Measurements from ENCODE around the gene EFNA5.
"Not testable (repeated sequence)": the region's sequence is repeated elsewhere in the genome, so short reads cannot be mapped to it uniquely, and the experiment has no call there.

Gene EFNA5

DNA sequence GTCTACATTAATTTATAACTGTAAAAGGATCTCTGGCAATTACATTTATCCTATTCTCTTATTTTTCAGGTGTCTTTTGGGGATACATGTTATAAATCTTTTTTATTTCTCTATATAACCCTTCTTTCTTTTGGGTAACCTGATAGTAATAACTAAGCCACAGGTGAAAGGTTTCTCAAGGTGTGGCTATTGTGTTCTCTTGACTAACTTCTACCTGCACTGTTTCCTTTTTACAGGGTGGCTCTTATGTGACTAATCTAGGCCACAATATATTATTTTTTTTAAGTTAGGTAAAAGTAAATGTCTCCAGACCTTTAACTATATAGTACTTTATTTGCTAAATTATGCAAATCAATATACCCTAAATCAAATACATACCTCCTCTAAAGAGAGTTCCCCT is 193.2 kb downstream of the EFNA5 start:
- DNase-seq = no peak

DNA sequence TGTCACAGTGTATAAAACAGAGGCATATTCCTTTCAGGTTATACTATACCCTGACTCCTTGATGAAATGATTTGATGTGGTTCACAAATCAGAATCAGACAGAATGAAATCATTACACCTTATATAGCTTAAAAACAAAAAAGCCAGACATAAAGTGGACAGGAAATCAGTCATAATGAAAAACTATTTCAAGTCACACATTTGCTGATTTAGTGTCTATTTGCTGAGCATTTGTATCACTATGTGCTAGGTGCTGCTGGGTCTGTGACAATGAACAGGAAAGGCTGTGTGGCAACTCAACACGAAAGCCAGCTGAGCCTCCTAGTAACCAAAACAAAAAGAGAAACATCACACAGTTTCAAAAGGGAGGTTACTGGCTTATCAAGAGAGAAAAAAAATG is 194.0 kb downstream of the EFNA5 start:
- DNase-seq = peak; percentile 89

DNA sequence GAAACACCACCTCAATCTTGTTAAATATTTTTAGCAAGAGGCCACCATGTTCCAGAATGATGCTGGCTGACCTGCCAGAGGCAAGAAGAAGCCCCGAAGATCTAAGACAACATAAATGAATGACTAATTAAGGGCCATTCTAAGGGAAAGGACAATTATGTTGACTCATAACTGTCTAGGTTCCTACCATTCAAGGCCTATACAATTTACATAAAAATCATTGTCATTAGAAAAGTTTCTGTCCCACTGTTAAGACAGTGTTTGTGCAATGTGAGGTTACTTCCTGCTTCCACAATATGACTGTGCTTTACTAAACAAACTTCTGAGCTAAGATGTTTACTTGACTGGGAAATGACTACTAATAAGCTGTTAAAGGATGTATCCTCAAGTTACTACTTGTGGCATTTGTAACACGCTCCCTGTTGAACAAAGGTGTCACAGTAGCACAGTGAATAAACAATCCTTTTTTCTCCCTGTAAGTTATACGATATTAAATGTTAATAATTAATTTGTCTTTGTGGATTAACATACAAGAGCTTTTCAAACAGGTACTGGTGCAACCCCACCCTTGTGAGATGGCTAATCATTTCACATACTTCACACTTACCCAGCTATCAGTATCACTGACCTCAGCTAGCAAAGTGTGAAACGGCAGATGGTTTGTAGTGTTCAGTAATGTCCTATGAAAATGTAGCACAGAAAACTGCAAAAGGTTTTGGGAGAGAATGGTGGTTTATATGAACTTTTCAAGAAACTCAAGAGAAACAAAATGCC is 195.8 kb downstream of the EFNA5 start:
- DNase-seq = peak; percentile 24

DNA sequence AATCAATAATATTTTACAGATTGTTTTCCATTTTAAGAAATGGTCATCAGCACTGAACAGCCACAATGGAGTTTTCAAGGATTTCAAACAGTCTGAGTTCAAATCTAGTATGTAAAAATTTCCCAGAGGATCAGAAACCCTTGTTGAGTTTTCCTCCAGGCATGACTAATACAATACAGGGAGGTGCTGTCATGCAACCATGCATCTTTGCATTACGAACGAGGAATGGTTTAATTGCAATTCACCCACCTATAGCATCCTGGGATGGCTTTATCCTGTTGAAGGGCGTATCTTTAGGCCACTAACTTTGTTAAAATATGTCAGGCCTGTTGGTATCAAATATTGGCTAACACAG is 196.4 kb downstream of the EFNA5 start:
- DNase-seq = no peak

GRCh38 chr5:107472620-107473064 is 198.1 kb downstream of the EFNA5 start:
- DNase-seq = no peak

- no peak for DNase-seq
These were observed 200.5 kb downstream of the EFNA5 start for GRCh38 chr5:107470295-107470582.

- no peak for DNase-seq
These were observed 201.0 kb downstream of the EFNA5 start for GRCh38 chr5:107469485-107470294.

DNA sequence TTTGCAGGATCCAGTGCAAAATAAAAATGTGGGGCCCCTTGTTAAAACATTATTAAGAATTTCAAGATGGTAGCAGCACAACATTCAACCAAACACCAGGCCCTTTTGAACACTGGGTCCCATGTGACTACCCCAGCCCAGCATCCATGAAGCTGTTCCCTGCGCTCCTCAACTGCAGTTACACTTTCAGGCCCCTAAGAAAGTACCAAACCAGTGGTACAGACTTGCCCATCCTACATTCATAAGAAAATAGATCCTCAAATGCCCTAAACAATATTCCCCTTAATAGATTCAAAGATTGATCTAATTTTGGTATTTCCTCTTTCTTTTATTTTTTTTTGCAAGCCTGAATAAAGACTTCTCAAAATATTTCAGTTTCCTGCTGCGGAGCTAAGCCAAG is 201.7 kb downstream of the EFNA5 start:
- no peak for DNase-seq

GRCh38 chr5:107468276-107468675 is 202.5 kb downstream of the EFNA5 start:
- DNase-seq = no peak

GRCh38 chr5:107467137-107467932 is 203.4 kb downstream of the EFNA5 start:
- DNase-seq = no peak

GRCh38 chr5:107466233-107466769 is 204.4 kb downstream of the EFNA5 start:
- DNase-seq = no peak

GRCh38 chr5:107464876-107465275 is 205.9 kb downstream of the EFNA5 start:
- no peak for DNase-seq

- no peak for DNase-seq
These were observed 206.3 kb downstream of the EFNA5 start for GRCh38 chr5:107464416-107464815.

DNA sequence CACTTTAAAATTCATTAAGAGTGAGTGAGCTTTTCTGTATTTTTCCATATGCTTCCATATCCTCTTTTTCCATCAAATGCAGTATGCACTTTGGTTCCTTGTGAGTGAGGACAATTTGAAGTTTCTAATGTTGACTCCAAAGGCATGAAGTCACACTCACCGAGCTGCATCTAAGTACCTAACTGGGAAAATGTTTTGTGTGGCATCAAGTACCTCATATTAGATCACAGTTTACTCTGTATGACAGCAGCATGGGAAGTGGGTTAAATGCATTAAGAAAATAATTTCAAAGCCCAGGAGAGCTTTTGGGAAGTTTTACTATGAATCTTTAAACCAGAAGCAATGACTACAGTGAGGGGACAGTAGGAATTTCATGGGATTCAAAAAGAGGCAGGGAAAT is 207.0 kb downstream of the EFNA5 start:
- no peak for DNase-seq

- DNase-seq = no peak
These were observed 209.0 kb downstream of the EFNA5 start for GRCh38 chr5:107461770-107462169.

DNA sequence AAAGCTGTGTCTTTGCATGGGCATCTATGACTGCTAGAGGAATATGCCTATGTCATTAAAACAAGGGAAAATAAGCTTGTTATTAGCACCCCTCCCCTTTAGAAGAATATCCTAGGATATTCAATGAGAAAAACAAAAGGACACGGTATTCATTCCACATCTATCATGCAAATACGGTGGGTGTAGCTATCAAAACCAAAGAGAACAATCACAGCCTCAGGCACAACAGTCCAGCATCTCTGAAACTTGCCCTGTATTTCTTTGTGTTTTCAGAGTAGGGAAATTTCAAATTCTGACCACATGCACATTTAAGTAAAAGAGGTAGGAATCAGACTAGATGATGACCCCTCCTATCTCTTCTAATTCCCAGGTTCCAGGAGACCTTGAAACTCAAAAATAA is 209.9 kb downstream of the EFNA5 start:
- no peak for DNase-seq

DNA sequence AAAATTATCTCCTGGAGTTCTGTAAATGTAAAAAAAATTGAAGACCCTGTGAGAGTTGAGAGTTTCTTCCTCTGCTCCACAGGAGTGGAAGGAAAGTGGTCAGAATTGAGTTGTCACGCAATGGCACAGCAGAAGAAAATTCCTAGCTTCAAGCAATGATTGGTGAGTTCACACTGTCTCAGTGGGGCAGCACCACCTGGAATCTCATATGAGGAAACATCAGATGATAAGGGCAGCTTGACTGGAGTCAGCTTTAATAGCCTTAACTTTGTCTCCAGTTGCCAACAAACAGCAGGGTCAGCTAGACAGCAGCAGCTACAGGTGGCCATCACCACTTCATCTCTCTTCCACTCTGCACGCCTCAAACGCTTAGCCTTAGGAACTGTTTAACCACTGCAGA is 211.1 kb downstream of the EFNA5 start:
- no peak for DNase-seq

DNA sequence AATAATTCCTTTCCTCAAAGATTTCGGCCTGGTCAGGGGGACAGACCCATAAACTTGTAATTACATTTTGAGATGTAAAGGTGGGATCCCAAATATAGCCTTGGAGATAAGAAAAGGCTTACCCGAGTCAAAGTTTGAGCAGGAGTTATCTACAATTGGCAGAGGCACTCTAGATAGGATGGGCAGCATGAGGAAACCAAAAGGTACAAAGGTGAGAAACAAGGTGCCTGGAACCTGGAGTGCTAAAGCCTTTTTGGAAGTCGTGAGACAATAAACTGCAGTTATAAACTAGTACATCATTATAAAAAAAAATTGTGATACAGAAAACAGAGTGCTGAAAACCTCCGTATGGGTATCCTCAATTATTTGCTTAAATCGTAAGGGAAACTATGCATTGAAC is 212.4 kb downstream of the EFNA5 start:
- no peak for DNase-seq

GRCh38 chr5:107457881-107458280 is 212.9 kb downstream of the EFNA5 start:
- no peak for DNase-seq

- DNase-seq = no peak
These were observed 213.6 kb downstream of the EFNA5 start for GRCh38 chr5:107457138-107457537.

GRCh38 chr5:107456281-107456715 is 214.4 kb downstream of the EFNA5 start:
- no peak for DNase-seq

GRCh38 chr5:107455111-107455544 is 215.6 kb downstream of the EFNA5 start:
- DNase-seq = no peak

GRCh38 chr5:107451827-107452226 is 218.9 kb downstream of the EFNA5 start:
- not testable (repeated sequence) for DNase-seq
